ENCODE results near the gene PPM1L.
"Not testable (repeated sequence)": the region's sequence is repeated elsewhere in the genome, so short reads cannot be mapped to it uniquely, and the experiment has no call there.

Gene PPM1L

GRCh38 chr3:160992712-160993111, 236.7 kb downstream of the PPM1L start:
- no peak for DNase-seq

DNA sequence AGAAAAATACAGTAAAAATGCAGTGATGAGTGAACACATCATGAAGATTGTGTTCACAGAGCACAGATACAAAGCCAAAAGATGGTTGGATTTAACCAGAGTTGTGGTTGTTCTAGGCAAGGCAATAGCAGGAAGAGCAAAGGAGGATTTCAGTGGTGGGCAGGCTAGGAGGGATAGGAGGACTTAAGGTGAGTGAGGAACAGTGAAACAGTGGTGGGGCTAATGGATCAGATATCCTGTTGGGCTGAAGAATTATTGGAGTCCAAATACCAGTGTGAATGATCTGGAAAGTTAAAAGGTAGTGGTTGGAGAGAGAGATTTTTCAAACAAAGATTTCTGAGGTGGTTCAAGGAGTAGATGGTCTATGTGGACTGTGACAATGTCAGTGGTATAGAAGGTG, 240.8 kb downstream of the PPM1L start:
- DNase-seq: no peak

DNA sequence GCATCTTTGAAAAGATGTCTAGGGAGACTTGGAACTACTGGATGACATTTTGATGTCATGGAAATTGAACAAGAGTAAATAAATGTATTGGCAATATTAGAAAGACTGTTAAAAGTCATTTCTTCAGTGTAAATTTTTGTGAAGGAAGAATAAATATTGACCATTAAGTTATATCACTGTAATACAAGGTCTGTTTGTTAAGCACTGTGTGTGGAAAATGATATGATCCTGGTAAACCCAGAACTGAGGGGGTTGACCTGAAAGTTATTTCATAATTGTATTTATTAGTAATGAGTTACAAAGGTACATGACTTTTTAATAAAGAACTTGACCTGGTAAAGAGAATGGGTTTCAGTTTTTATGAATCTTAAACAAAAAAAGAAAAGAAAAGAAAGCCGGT, 242.6 kb downstream of the PPM1L start:
- no peak for DNase-seq

DNA sequence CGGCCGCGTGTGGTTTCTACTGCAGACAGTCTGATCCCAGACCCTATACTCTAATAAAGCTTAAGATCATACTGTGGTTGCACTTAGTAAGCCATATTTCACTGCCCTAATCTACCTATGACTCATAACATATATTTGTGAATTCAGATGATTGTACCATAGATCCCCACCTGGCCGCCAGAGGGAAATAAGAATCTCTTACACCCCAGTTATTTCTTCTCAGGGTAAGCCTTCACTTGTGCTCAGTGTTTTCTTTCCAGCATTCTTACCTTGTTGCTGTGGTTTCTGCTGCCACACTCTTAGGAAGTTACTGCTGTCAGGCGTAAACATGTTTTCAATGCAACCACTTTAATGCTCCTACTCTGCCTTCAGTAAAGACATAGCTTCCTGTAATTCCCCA, 243.2 kb downstream of the PPM1L start:
- DNase-seq: no peak

DNA sequence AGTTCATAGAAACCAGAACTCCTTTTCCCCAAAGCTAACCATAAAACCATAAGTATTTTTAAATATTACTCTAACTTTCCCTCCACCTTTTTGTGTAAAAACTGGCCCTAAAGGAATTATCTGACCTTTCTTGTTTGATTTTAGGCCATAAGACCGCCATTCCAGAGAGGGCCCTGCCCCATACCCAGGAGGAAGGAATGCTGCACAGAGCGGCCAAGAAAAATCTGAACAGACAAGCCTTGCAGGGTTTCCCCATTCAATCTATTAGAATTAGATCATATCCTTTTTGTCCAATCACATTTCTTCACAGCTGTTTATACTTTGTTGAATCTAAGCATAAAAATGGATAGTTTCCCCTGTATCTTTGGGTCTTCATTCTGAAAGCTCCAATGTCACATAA, 252.1 kb downstream of the PPM1L start:
- DNase-seq: no peak

DNA sequence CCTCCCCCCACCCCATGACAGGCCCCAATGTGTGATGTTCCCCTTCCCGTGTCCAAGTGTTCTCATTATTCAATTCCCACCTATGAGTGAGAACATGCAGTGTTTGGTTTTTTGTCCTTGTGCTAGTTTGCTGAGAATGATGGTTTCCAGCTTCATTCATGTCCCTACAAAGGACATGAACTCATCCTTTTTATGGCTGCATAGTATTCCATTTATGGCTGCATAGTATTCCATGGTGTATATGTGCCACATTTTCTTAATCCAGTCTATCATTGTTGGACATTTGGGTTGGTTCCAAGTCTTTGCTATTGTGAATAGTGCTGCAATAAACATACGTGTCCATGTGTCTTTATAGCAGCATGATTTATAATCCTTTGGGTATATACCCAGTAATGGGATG, 254.1 kb downstream of the PPM1L start:
- not testable (repeated sequence) for DNase-seq

DNA sequence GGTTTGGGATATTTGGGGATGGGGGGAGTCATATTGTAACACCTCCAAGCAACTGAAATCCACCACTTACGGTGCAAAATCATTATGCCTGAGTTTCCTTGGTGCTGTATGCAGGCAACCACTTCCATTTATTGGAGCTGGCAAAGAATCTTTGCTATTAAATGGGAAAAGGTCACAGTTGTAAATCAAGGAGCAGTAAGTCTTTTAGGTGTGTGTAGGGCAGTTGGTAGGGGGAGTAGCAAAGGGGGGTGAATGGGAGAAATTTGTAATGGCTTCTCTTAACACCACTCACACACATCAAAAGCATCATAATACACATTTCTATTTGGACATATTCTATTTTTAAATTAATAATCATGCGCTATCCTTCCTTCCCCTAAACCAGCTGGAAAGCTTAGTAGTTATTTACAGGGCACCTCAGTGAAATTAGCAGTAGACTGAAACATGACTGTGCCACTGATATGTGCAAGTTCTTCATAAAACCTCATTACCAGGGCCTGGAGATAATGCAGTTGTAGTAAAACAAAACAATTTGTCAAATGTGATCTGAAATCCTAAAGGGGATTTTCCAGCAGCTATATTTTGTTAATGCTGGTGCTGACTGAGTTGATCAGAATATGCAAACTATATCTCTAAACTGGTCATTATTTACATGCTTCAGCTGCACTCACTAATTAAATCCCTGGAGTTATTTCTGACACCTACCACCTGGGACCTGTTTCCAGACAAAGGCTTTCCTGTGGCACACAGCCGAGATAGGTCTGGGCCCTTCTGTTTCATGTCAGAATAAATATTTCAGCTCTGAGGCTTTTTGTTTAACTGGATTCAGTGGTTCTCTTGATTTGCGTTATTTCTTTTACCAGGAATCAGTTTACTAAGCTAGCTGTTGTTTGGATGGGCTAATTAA, 259.1 kb downstream of the PPM1L start:
- no peak for DNase-seq

GRCh38 chr3:161016417-161017313, 260.6 kb downstream of the PPM1L start:
- DNase-seq: no peak

- DNase-seq: no peak
These were observed 261.9 kb downstream of the PPM1L start for GRCh38 chr3:161017971-161018370.

DNA sequence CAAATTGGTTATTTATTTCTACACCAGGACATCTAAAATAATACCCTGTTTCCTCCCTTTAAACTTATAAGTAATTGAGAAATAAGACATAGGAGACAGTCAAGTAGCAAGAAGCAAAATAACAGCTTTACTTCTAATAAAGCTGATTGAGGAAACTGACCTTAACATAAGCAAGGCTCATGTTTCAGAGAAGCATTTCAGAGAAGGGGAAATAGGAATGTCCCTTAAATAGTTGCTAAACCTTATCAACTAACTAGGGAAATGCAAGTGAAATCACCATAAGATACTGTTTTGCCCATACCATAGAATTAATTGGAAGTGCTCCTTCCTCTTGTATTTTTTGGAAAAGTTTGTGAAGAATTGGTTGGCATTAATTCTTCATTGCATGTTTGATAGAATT, 264.2 kb downstream of the PPM1L start:
- DNase-seq: no peak

DNA sequence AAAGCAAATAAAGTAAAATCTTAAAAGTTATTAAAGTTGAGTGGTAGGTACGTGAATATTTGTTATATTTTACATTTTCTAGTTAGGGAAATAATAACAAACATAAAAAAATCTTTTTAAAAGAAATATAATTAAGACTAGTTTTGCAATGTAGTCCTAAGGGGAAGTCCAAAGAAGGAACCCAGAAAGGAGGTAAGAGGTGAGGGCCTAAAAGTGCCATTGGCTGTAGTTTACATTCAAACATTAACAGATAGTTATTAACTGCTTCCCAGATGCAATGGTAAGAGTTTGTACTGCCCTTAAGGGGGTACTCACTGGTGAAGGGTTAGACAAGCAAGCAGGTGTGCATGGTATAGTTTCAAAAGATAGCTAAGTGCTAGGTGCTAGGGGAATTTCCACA, 269.9 kb downstream of the PPM1L start:
- DNase-seq: no peak

DNA sequence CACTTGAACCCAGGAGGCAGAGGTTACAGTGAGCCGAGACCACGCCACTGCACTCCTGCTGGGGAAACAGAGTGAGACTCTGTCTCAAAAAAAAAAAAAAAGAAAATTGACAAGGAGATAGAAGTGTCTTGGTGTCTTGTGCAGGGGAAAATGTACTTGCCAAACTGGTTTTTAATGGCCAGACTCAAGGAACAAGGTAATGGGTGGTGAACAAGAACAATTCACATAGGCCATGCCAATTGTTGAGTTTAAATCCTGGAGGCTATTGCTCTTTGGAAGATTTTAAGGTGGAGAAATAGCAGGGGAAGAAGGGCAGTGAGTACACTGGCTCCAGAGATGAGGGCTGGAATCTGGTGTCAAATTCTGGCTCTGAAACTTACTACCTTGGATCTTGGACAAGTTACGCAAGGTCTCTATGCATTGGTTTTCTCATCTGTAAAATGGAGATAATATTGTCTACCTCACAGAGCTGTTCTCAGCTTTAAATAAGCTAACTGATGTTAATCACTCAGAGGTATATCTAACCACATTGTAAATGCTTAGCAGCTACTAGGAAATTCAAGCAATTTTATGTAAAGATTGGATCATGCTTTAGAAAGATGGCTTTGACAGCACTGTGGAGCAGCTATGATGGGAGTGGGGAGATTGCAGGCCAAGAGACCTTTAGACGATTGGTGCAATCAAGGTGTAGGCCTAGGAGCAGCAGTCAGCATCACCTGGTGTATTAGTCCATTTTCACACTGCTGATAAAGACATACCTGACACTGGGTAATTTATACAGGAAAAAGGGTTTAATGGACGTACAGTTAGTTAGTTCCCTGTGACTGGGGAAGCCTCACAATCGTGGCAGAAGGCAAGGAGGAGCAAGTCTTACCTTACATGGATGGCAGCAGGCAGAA, 270.8 kb downstream of the PPM1L start:
- DNase-seq: no peak

- no peak for DNase-seq
These were observed 272.6 kb downstream of the PPM1L start for GRCh38 chr3:161028555-161029153.

GRCh38 chr3:161031134-161031533, 275.1 kb downstream of the PPM1L start:
- no peak for DNase-seq

- not testable (repeated sequence) for DNase-seq
These were observed 279.0 kb downstream of the PPM1L start for GRCh38 chr3:161034913-161035550.

GRCh38 chr3:161035711-161036110, 279.7 kb downstream of the PPM1L start:
- DNase-seq: no peak

DNA sequence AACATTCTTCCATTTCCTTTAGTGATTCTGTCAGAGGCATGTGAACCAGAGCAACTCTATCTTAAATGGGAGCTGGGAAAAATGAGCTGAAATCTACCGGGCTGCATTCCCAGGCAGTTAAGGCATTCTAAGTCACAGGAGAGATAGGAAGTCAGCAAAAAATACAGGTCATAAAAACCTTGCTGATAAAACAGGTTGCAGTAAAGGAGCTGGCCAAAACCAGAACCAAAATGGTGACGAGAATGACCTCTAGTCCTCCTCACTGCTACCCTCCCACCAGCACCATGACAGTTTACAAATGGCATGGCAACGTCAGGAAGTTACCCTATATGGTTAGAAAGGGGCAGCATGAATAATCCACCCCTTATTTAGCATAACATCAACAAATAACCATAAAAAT, 282.7 kb downstream of the PPM1L start:
- no peak for DNase-seq

DNA sequence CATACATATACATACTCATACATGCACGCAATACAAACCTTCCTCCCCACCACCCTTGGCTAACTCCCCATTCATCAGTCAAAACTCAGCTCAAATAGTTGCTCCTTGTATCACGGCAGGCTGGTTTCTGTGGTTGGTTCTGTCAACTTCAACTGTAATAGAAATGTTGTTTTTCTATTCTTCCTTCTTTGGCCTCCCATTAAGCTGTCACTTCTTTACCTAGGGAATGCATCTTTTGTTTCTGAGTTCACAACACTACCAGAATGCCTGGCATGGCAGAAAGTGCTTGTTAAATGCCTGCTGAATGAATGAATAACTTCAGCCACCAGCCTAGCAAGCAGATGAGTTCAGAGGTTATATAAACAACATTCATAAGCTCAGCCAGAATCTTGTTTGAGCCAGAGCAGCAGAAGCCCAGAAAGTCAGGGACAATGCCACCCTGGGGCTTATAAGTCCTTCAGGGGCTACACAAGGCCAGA, 286.0 kb downstream of the PPM1L start:
- DNase-seq: no peak

- no peak for DNase-seq
These were observed 287.5 kb downstream of the PPM1L start for GRCh38 chr3:161043336-161044035.

DNA sequence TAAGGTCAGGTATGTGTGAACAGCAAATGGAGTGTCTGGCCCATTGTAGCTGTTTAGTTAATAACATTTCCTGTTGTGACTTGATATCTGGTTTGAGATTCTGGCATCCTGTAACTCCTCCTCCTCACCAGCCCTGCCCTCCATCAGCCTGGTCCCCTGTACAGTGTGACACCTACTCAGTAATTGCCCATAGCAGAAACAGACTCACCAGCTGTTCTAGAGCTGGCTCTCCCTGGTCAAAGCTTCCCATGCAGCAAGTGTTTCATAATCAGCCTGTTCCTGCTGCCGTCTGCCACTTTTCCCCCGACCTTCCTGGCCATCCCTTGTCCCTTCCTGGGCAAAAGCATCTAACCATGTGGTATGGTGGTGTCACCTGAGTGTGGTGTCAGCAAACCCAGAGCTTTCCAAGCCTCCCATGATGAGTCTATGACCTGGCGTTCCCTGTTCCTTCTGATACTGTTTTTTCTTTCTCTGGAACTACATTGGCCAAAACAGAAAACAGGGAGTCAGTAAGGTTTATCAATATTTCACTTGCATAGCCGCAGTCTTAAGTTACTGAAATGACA, 293.7 kb downstream of the PPM1L start:
- no peak for DNase-seq

DNA sequence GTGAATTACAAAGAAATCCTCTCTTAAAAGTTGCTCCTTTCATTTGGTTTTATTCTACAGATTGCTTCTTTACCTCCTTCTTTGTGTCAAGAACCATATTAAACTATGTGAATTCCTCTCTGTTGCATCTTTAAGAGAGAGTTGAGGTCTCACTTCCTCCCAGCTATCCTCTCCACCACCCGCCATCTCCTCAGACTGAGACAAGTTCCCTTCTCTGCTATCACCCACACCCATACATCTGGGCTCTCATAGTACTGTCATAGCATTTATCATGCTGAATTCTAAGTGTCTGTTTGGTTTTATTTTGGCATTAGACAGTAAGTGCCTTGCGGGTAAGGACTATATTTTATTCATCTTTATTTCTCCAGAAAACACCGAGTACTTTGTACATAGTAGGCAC, 294.9 kb downstream of the PPM1L start:
- DNase-seq: no peak

Data from activated gamma-delta T cell (primary cell).